ENCODE results near the gene GDPGP1. TPM values are rescaled to one million over a fixed set of nuclear protein-coding genes. Genes with fewer than 3 reads are reported as not detected.

Gene GDPGP1
- total RNA-seq, 1 experiment from 2014 or later: 15.4 TPM

DNA sequence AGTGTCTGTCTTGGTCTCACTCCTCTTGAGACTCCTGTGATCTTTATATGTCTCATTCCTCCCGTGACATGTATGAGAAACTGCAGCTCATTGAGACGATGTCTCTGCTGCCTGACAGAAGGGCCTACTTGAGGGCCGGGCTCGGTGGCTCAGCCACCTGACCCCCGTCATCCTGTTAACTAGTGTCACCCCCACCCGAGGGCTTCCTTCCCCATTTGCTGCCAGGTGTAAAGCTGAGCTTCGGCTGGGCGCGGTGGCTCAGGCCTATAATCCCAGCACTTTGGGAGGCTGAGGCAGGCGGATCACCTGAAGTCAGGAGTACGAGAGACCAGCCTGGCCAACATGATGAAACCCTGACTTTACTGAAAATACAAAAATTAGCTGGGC is 20.2 kb upstream of the GDPGP1 start:
- Histone ChIP-seq H3K4me2 (ENCODE audit: low read length) (peak overlapping the region; percentile 85), H3K9me3 (ENCODE audit: control insufficient read depth in 1 of 2, insufficient read depth in 1 of 2, low read depth in 1 of 2, low read length in 2 of 2) (no peaks in the 10 kb centered on the region), H3K9ac (ENCODE audit: low read length) (peak overlapping the region; percentile 74), H3K4me3 (replicated peaks in 1 of 2; ENCODE audit: low read depth in 1 of 2, low read length in 2 of 2) (peak overlapping the region in 1 of 2 experiments; percentile 52; a peak in 1 of 4 replicates), H3K9me2 (ENCODE audit: insufficient read depth) (no peaks in the 10 kb centered on the region), H3K36me3 (ENCODE audit: control insufficient read depth in 1 of 2, insufficient read depth in 2 of 2, low read length in 2 of 2) (peaks cover 0 to 11% of the 10 kb centered on the region in 2 experiments; a peak in 1 of 4 replicates), H2AFZ (ENCODE audit: low read depth, low read length, poor library complexity, severe bottlenecking) (no peak overlapping the region), H3K27ac (ENCODE audit: low read depth, low read length) (peak overlapping the region; percentile 99), H3K4me1 (ENCODE audit: control insufficient read depth in 1 of 2, insufficient read depth in 2 of 2, low read length in 2 of 2) (peaks cover 55 to 67% of the 10 kb centered on the region in 2 experiments), H3K79me2 (ENCODE audit: insufficient read depth, low read length) (peaks cover 75% of the 10 kb centered on the region), H3K27me3 (ENCODE audit: insufficient read depth, low read length) (no peaks in the 10 kb centered on the region), H4K20me1 (ENCODE audit: insufficient read depth) (no peaks in the 10 kb centered on the region)
- intact Hi-C loops (cut with micrococcal nuclease): loop anchor here (1.0 to 10.0 kb wide), 2 partner anchors 49 to 469 kb away; no protein-coding TSS in a partner anchor
- no peak for DNase-seq (ENCODE audit: low read depth, low spot score)
- BruUV-seq (replicated peaks): no TSS peak
- ATAC-seq: 0 out of 2 replicates have a peak, but pooled peaks have one; percentile 3
- TF ChIP-seq, protein P1, sequence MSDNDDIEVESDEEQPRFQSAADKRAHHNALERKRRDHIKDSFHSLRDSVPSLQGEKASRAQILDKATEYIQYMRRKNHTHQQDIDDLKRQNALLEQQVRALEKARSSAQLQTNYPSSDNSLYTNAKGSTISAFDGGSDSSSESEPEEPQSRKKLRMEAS (IDR thresholded peaks at IDR 0.05): no peak
- 0 out of 2 replicates have a peak, but pooled peaks have one; percentile 32 for TF ChIP-seq ZFX (IDR thresholded peaks at IDR 0.05)
- RAD21 ChIA-PET (ENCODE audit: low non-redundant PET in 1 of 2, low total read pairs in 2 of 2, uncharacterized antibody in 2 of 2, unreplicated experiment in 2 of 2): interaction anchor here in 1 of 2 experiments (1.2 to 1.5 kb wide), 2 partner anchors 36 to 48 kb away, joined by 3 to 5 read pairs; partner anchors contain the start of gene TTLL13
- POLR2A ChIA-PET: interaction anchor here (1.0 kb wide), 1 partner anchor 48 kb away, joined by 3 read pairs; no protein-coding TSS in a partner anchor
- CTCF ChIA-PET: interaction anchor here (0.7 to 2.2 kb wide), 7 partner anchors 11 to 887 kb away, joined by 3 to 15 read pairs (median 5); partner anchors contain the start of genes CIB1 and GDPGP1

DNA sequence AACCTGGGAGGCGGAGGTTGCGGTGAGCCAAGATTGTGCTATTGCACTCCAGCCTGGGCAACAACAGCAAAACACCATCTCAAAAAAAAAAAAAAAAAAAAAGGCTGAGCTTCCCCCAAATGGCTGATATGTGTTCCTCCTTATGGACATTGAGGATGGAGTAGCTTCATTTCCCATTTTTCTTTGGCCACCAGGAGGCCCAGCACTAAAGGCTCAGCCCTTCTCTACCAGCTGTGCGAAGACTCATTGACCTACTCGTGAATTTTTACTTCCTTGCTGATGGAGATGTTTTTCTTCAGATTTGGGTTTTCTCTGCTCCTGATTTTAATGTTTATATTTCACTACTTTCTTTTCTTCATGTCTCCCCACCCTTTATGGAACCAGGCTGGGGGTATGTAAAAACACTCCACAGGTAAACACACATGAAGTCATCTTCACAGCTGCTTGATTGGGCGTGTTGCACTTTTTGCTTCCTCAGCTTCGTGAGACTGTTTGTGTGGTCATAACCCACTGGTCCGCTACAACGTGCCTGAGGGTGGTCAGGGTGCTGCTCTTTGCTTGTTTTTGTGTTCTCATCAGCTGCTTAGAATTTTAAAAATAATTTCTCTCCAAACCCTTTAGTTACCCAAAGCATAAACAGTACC is 19.3 kb upstream of the GDPGP1 start:
- Histone ChIP-seq H3K9ac (ENCODE audit: low read length) (no peak overlapping the region), H3K36me3 (ENCODE audit: control insufficient read depth in 1 of 2, insufficient read depth in 2 of 2, low read length in 2 of 2) (peaks cover 0 to 11% of the 10 kb centered on the region in 2 experiments; a peak in 1 of 4 replicates), H3K4me2 (ENCODE audit: low read length) (peak overlapping the region; percentile 19), H3K79me2 (ENCODE audit: insufficient read depth, low read length) (peaks cover 74% of the 10 kb centered on the region), H3K9me2 (ENCODE audit: insufficient read depth) (no peaks in the 10 kb centered on the region), H2AFZ (ENCODE audit: low read depth, low read length, poor library complexity, severe bottlenecking) (no peak overlapping the region), H3K4me3 (replicated peaks in 1 of 2; ENCODE audit: low read depth in 1 of 2, low read length in 2 of 2) (no peak overlapping the region), H3K27me3 (ENCODE audit: insufficient read depth, low read length) (no peaks in the 10 kb centered on the region), H3K4me1 (ENCODE audit: control insufficient read depth in 1 of 2, insufficient read depth in 2 of 2, low read length in 2 of 2) (peaks cover 53 to 67% of the 10 kb centered on the region in 2 experiments), H3K9me3 (ENCODE audit: control insufficient read depth in 1 of 2, insufficient read depth in 1 of 2, low read depth in 1 of 2, low read length in 2 of 2) (no peaks in the 10 kb centered on the region), H4K20me1 (ENCODE audit: insufficient read depth) (no peaks in the 10 kb centered on the region), H3K27ac (ENCODE audit: low read depth, low read length) (peak overlapping the region; percentile 99)
- CTCF ChIA-PET: interaction anchor here (0.7 to 2.2 kb wide), 10 partner anchors 11 to 886 kb away, joined by 3 to 15 read pairs (median 4); partner anchors contain the start of genes CIB1 and GDPGP1
- TF ChIP-seq EGR1 (IDR thresholded peaks at IDR 0.05; ENCODE audit: low read depth): no peak
- TF ChIP-seq, protein P2, sequence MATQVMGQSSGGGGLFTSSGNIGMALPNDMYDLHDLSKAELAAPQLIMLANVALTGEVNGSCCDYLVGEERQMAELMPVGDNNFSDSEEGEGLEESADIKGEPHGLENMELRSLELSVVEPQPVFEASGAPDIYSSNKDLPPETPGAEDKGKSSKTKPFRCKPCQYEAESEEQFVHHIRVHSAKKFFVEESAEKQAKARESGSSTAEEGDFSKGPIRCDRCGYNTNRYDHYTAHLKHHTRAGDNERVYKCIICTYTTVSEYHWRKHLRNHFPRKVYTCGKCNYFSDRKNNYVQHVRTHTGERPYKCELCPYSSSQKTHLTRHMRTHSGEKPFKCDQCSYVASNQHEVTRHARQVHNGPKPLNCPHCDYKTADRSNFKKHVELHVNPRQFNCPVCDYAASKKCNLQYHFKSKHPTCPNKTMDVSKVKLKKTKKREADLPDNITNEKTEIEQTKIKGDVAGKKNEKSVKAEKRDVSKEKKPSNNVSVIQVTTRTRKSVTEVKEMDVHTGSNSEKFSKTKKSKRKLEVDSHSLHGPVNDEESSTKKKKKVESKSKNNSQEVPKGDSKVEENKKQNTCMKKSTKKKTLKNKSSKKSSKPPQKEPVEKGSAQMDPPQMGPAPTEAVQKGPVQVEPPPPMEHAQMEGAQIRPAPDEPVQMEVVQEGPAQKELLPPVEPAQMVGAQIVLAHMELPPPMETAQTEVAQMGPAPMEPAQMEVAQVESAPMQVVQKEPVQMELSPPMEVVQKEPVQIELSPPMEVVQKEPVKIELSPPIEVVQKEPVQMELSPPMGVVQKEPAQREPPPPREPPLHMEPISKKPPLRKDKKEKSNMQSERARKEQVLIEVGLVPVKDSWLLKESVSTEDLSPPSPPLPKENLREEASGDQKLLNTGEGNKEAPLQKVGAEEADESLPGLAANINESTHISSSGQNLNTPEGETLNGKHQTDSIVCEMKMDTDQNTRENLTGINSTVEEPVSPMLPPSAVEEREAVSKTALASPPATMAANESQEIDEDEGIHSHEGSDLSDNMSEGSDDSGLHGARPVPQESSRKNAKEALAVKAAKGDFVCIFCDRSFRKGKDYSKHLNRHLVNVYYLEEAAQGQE (IDR thresholded peaks at IDR 0.05; ENCODE audit: low read depth): no peak
- TF ChIP-seq ZNF274 (IDR thresholded peaks at IDR 0.05; ENCODE audit: low read depth, low read length): no peak
- TF ChIP-seq, protein P3, sequence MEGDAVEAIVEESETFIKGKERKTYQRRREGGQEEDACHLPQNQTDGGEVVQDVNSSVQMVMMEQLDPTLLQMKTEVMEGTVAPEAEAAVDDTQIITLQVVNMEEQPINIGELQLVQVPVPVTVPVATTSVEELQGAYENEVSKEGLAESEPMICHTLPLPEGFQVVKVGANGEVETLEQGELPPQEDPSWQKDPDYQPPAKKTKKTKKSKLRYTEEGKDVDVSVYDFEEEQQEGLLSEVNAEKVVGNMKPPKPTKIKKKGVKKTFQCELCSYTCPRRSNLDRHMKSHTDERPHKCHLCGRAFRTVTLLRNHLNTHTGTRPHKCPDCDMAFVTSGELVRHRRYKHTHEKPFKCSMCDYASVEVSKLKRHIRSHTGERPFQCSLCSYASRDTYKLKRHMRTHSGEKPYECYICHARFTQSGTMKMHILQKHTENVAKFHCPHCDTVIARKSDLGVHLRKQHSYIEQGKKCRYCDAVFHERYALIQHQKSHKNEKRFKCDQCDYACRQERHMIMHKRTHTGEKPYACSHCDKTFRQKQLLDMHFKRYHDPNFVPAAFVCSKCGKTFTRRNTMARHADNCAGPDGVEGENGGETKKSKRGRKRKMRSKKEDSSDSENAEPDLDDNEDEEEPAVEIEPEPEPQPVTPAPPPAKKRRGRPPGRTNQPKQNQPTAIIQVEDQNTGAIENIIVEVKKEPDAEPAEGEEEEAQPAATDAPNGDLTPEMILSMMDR (IDR thresholded peaks at IDR 0.05 in 2 of 3, conservative IDR thresholded peaks at IDR 0.05 in 1 of 3; ENCODE audit: borderline replicate concordance in 1 of 3, insufficient read depth in 1 of 3, low read depth in 2 of 3, low read length in 2 of 3): peak in 2 of 3 experiments; percentile 51 to 54; a peak in 4 of 6 replicates
- TF ChIP-seq, protein P1 (IDR thresholded peaks at IDR 0.05): no peak
- TF ChIP-seq POLR2AphosphoS5 (IDR thresholded peaks at IDR 0.05; ENCODE audit: low read depth, low read length): no peak
- no peak for TF ChIP-seq EZH2 (IDR thresholded peaks at IDR 0.05)
- no peak for TF ChIP-seq ZFX (IDR thresholded peaks at IDR 0.05)
- POLR2A ChIA-PET: interaction anchor here (0.8 to 1.0 kb wide), 2 partner anchors 19 to 47 kb away, joined by 3 read pairs; partner anchors contain the start of gene GDPGP1
- RAD21 ChIA-PET (ENCODE audit: low non-redundant PET in 1 of 2, low total read pairs in 2 of 2, uncharacterized antibody in 2 of 2, unreplicated experiment in 2 of 2): interaction anchor here (0.6 to 1.2 kb wide), 3 partner anchors 12 to 68 kb away, joined by 3 to 7 read pairs (median 3); partner anchors contain the start of gene TTLL13 (in 1 of the 2)
- intact Hi-C loops (cut with micrococcal nuclease): loop anchor here (10.0 kb wide), 1 partner anchor 470 kb away; no protein-coding TSS in a partner anchor
- DNase-seq (ENCODE audit: low read depth, low spot score) (no peak), ATAC-seq (no peak)
- no TSS peak for BruUV-seq (replicated peaks)

All from HCT116 (cell line).